Osteoblast (primary cell): ENCODE results near the gene CCDC13. TPM values are rescaled to one million over a fixed set of nuclear protein-coding genes. Genes with fewer than 3 reads are reported as not detected.

Experiments
- DNase-seq: peaks from one replicate; pipeline ENCODE4 v3.0.0; 2011; ENCODE audit warnings: low spot score, mixed read lengths; ENCODE audit not compliant: insufficient read length; ENCODE audit errors: missing footprints
- H2AFZ ChIP-seq: 2 replicates; pipeline ENCODE4 v1.6.0; 2011; ENCODE audit warnings: mild to moderate bottlenecking, low read length
- H3K27ac ChIP-seq: 2 replicates; pipeline ENCODE4 v1.5.1; 2011; ENCODE audit warnings: mild to moderate bottlenecking, low read depth, low read length, moderate library complexity
- H3K27me3 ChIP-seq: 2 replicates; pipeline ENCODE4 v1.6.0; 2012; ENCODE audit warnings: mild to moderate bottlenecking, control low read depth, inconsistent platforms, low read length, moderate library complexity; ENCODE audit not compliant: insufficient read depth
- H3K36me3 ChIP-seq: 2 replicates; pipeline ENCODE4 v1.5.1; 2011; ENCODE audit warnings: mild to moderate bottlenecking, low read length, control low read depth, moderate library complexity; ENCODE audit not compliant: insufficient read depth
- H3K4me1 ChIP-seq: 2 replicates; pipeline ENCODE4 v1.5.1; 2011; ENCODE audit warnings: mild to moderate bottlenecking, low read length, control low read depth, moderate library complexity; ENCODE audit not compliant: insufficient read depth
- H3K4me2 ChIP-seq: 2 replicates; pipeline ENCODE4 v1.6.0; 2011; ENCODE audit warnings: mild to moderate bottlenecking, low read length; ENCODE audit not compliant: insufficient read depth
- H3K4me3 ChIP-seq: fragments of 200-600 bp; sonication (generic); 3 replicates; pipeline ENCODE4 v1.5.1; 2012; ENCODE audit warnings: mild to moderate bottlenecking, low read length, inconsistent platforms; ENCODE audit not compliant: insufficient read depth
- H3K79me2 ChIP-seq: 2 replicates; pipeline ENCODE4 v1.6.0; 2012; ENCODE audit warnings: mild to moderate bottlenecking, low read length, control low read depth, inconsistent platforms; ENCODE audit not compliant: insufficient read depth
- H3K9me3 ChIP-seq: 2 replicates; pipeline ENCODE4 v1.5.1; 2011; ENCODE audit warnings: low read depth, low read length, control low read depth
- H4K20me1 ChIP-seq: 2 replicates; pipeline ENCODE4 v1.6.0; 2012; ENCODE audit warnings: mild to moderate bottlenecking, low read length, control low read depth; ENCODE audit not compliant: insufficient read depth
- total RNA-seq: library from RNA; depleted of rRNA; stranded (reverse); fragments of >200 nt; gene quantifications from 2 replicates; pipeline ENCODE4 v1.2.3, GENCODE V29; 2012
- TF ChIP-seq, protein P1 (sequence below): IDR thresholded peaks from 2 replicates; pipeline ENCODE4 v1.5.1; 2011; ENCODE audit warnings: mild to moderate bottlenecking, low read depth, low read length, moderate library complexity; ENCODE audit errors: extremely low read depth

CCDC13 gene, protein sequence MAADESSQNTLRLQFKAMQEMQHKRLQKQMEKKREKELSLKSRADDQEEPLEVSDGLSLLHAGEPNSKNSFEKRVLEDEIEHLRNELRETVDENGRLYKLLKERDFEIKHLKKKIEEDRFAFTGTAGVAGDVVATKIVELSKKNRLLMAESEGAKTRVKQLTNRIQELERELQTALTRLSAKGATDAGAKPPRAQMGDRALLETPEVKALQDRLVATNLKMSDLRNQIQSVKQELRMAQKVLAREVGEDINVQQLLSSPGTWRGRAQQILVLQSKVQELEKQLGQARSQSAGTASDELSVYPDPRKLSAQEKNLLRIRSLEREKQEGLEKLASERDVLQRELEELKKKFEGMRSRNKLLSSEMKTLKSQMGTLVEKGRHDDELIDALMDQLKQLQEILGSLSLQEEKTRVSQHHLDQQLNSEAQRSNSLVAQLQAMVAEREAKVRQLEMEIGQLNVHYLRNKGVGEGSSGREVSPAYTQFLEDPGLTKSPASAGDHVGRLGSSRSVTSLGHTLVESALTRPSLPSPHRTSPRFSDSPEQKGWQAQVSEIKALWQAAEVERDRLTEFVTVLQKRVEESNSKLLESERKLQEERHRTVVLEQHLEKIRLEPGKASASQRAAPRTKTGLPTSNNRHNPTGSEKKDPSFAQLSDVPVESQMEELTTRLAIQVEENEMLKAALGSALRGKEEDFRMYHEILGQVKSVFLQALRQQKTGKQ
- 0.72 and 0.88 TPM in 2 replicates for total RNA-seq

DNA sequence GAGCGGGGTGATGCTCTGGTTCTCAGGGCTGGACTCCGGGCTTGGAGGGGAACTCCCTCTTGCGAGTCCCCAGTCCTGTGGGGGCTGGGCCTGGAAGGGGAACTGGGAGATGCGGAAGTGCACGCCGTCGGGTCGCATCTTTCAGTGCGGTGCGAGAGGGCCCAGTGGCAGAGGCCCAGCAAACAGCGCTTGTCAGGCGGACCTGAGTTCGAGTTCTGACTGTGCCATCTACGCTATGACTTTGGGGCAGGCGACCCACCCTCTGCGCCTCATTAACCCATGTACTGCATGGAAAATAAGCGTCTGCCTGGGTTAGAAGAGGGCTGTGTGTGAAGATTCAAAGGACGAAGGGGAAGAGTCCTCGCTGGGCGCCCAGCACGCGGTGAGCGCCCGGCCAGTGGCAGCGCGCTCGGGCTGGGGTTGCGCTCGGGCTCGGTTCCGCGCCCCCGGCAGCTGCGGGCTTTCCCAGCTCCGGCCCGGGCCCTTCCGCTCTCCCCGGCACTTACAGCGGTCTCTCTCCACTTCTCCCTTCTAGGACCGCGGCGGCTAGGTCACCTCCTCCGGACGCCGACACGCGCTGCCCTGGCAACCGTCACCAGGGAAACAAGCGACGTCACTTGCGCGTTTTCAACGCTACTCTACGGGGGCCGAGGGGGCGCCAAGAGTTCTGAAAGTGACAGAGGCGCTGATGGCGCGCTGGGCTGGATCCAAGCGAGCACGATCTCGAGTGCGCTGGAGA is at the start of gene CCDC13:
TSS of gene CCDC13 (minus strand) at position 584 of the 739 bp plus-strand sequence. CDS start 14,908 bp downstream, outside the sequence.
- Histone ChIP-seq H4K20me1 (no peaks in the 10 kb centered on the region), H3K79me2 (no peaks in the 10 kb centered on the region), H3K36me3 (no peaks in the 10 kb centered on the region), H3K4me3 (peak within 1 kb of the TSS; percentile 68), H3K9me3 (no peaks in the 10 kb centered on the region), H3K4me1 (peaks cover 10% of the 10 kb centered on the region), H3K27me3 (peaks cover 2% of the 10 kb centered on the region), H3K27ac (no peak within 1 kb of the TSS), H3K4me2 (peak within 1 kb of the TSS; percentile 75), H2AFZ (peak within 1 kb of the TSS; percentile 92)
- TF ChIP-seq, protein P1, sequence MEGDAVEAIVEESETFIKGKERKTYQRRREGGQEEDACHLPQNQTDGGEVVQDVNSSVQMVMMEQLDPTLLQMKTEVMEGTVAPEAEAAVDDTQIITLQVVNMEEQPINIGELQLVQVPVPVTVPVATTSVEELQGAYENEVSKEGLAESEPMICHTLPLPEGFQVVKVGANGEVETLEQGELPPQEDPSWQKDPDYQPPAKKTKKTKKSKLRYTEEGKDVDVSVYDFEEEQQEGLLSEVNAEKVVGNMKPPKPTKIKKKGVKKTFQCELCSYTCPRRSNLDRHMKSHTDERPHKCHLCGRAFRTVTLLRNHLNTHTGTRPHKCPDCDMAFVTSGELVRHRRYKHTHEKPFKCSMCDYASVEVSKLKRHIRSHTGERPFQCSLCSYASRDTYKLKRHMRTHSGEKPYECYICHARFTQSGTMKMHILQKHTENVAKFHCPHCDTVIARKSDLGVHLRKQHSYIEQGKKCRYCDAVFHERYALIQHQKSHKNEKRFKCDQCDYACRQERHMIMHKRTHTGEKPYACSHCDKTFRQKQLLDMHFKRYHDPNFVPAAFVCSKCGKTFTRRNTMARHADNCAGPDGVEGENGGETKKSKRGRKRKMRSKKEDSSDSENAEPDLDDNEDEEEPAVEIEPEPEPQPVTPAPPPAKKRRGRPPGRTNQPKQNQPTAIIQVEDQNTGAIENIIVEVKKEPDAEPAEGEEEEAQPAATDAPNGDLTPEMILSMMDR = no peak
- DNase-seq = peak; percentile 97

DNA sequence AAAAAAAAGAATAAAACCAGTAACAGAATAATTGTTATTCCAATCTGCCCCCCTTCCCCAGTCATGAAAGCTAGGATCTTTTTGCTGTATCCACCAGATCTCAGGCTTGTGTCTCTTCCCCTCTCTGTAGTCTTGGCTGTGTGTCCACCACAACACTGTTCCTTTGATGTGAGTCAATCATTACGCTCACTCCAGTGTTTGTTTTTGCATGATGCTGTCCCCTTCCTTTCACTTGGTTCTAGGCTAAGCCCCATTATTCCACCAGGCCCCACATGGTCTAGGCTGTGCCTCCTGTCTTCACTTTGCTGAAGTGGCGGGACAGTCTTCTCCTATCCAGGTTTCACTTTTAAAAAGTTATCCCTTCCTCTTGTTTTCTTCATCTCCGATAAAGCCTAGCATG is 49.8 kb upstream of the CCDC13 start:
- no peak overlapping the region for H2AFZ ChIP-seq
- H3K4me2 ChIP-seq = no peak overlapping the region
- no peak for DNase-seq
- H3K36me3 ChIP-seq = no peaks in the 10 kb centered on the region
- no peak overlapping the region for H3K27ac ChIP-seq
- no peaks in the 10 kb centered on the region for H4K20me1 ChIP-seq
- peaks cover 13% of the 10 kb centered on the region for H3K27me3 ChIP-seq
- H3K4me3 ChIP-seq = no peak overlapping the region
- TF ChIP-seq, protein P1 = no peak
- H3K79me2 ChIP-seq = no peaks in the 10 kb centered on the region
- H3K9me3 ChIP-seq = no peaks in the 10 kb centered on the region
- H3K4me1 ChIP-seq = peaks cover 4% of the 10 kb centered on the region

DNA sequence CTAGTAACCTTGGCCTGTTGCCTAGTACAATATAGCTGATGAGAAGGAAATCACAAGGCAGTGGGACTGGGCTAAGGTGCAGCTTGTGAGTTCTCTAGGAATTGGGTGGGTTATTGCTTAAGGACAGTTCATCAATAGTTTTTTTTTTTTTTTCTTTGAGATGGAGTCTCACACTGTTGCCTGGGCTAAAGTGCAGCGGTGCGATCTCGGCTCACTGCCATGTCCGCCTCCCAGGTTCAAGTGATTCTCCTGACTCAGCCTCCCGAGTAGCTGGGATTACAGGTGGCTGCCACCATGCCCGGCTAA is 47.6 kb upstream of the CCDC13 start:
- Histone ChIP-seq H2AFZ (no peak overlapping the region), H3K4me3 (no peak overlapping the region), H4K20me1 (no peaks in the 10 kb centered on the region), H3K9me3 (no peaks in the 10 kb centered on the region), H3K36me3 (no peaks in the 10 kb centered on the region), H3K27me3 (peaks cover 11% of the 10 kb centered on the region), H3K4me2 (no peak overlapping the region), H3K27ac (no peak overlapping the region), H3K4me1 (peaks cover 4% of the 10 kb centered on the region), H3K79me2 (no peaks in the 10 kb centered on the region)
- no peak for DNase-seq
- TF ChIP-seq, protein P1 = no peak
